CD14-positive monocyte (primary cell): ENCODE measurements around the gene SLC5A4. TPM values are rescaled to one million over a fixed set of nuclear protein-coding genes. Genes with fewer than 3 reads are reported as not detected.
A peak's percentile ranks its signal among the peaks of the same experiment; 100 is the strongest.

ENCODE experiments used
- DNase-seq, 3 donors: peaks; one replicate each; pipeline ENCODE4 v3.0.0-alpha.2; 2011 to 2022
- H2AFZ ChIP-seq: 2 replicates; pipeline ENCODE4 v1.6.0; 2012; ENCODE audit warnings: mild to moderate bottlenecking, low read depth, low read length, inconsistent platforms; ENCODE audit not compliant: insufficient read depth, poor library complexity, severe bottlenecking
- H3K27ac ChIP-seq, 2 donors: 1 replicate in 1 of 2; 2 replicates in 1 of 2; pipeline ENCODE4 v1.5.1; 2012 to 2013; ENCODE audit warnings: low read length in 2 of 2, control low read depth in 1 of 2, inconsistent platforms in 1 of 2, low read depth in 1 of 2, mild to moderate bottlenecking in 1 of 2
- H3K27me3 ChIP-seq, 2 donors: one replicate each; pipeline versions ENCODE4 v1.6.0 to v1.6.1; 2011 to 2013; ENCODE audit warnings: low read length in 2 of 2; ENCODE audit not compliant: control insufficient read depth in 2 of 2, insufficient read depth in 2 of 2
- H3K36me3 ChIP-seq, 2 donors: replicated peaks in 1 of 2; 1 replicate in 1 of 2; 2 replicates in 1 of 2; pipeline versions ENCODE4 v1.5.1 to v1.6.1; 2012 to 2013; ENCODE audit warnings: low read length in 2 of 2, control low read depth in 1 of 2, inconsistent platforms in 1 of 2, mild to moderate bottlenecking in 1 of 2; ENCODE audit not compliant: insufficient read depth in 2 of 2, control insufficient read depth in 1 of 2
- H3K4me1 ChIP-seq, 2 donors: 1 replicate in 1 of 2; 2 replicates in 1 of 2; pipeline versions ENCODE4 v1.5.1 to v1.6.1; 2012 to 2013; ENCODE audit warnings: low read length in 2 of 2, control low read depth in 1 of 2, inconsistent platforms in 1 of 2, mild to moderate bottlenecking in 1 of 2, moderate library complexity in 1 of 2; ENCODE audit not compliant: insufficient read depth in 2 of 2, control insufficient read depth in 1 of 2
- H3K4me2 ChIP-seq: replicated peaks from 2 replicates; pipeline ENCODE3; 2012; ENCODE audit warnings: low read length, moderate library complexity, mild to moderate bottlenecking; ENCODE audit not compliant: poor library complexity, severe bottlenecking; ENCODE audit errors: extremely low read depth
- H3K4me3 ChIP-seq, 3 experiments: fragments of 200-600 bp in 1 of 3; sonication (generic) in 1 of 3; replicated peaks in 1 of 3; 1 replicate in 2 of 3; 2 replicates in 1 of 3; pipeline ENCODE4 v1.5.1; 2011 to 2013; ENCODE audit warnings: low read length in 3 of 3, mild to moderate bottlenecking in 3 of 3, control low read depth in 2 of 3, low read depth in 2 of 3, inconsistent platforms in 1 of 3, moderate library complexity in 1 of 3
- H3K79me2 ChIP-seq: 2 replicates; pipeline ENCODE4 v1.6.0; 2012; ENCODE audit warnings: mild to moderate bottlenecking, control low read depth, inconsistent platforms, low read length, moderate library complexity; ENCODE audit not compliant: insufficient read depth
- H3K9ac ChIP-seq: 2 replicates; pipeline ENCODE4 v1.6.0; 2017; ENCODE audit warnings: low read length, mild to moderate bottlenecking; ENCODE audit not compliant: insufficient read depth, poor library complexity, severe bottlenecking
- H3K9me3 ChIP-seq, 2 donors: replicated peaks in 1 of 2; 1 replicate in 1 of 2; 2 replicates in 1 of 2; pipeline versions ENCODE4 v1.5.1 to v1.6.1; 2012 to 2013; ENCODE audit warnings: low read length in 2 of 2, control low read depth in 1 of 2; ENCODE audit not compliant: control insufficient read depth in 1 of 2, insufficient read depth in 1 of 2
- H4K20me1 ChIP-seq: 2 replicates; pipeline ENCODE4 v1.6.0; 2012; ENCODE audit warnings: mild to moderate bottlenecking, low read length, control low read depth, moderate library complexity; ENCODE audit not compliant: insufficient read depth
- H3K27ac Mint-ChIP-seq, 7 donors: one replicate each; pipeline ENCODE4 v1.8.0; 2020; ENCODE audit warnings: mild to moderate bottlenecking in 7 of 7, mixed read lengths in 7 of 7, moderate library complexity in 6 of 7, inconsistent platforms in 2 of 7
- H3K27me3 Mint-ChIP-seq, 3 donors: one replicate each; pipeline ENCODE4 v1.8.0; 2021 to 2022; ENCODE audit warnings: low read depth in 3 of 3, mild to moderate bottlenecking in 3 of 3, mixed read lengths in 3 of 3, moderate library complexity in 3 of 3, inconsistent platforms in 1 of 3
- H3K36me3 Mint-ChIP-seq, 2 donors: one replicate each; pipeline ENCODE4 v1.8.0; 2020; ENCODE audit warnings: mixed read lengths in 2 of 2, inconsistent platforms in 1 of 2, mild to moderate bottlenecking in 1 of 2
- H3K4me1 Mint-ChIP-seq: one replicate; pipeline ENCODE4 v1.8.0; 2020; ENCODE audit warnings: mild to moderate bottlenecking, mixed read lengths
- H3K4me3 Mint-ChIP-seq, 2 donors: one replicate each; pipeline ENCODE4 v1.8.0; 2020; ENCODE audit warnings: mild to moderate bottlenecking in 2 of 2, mixed read lengths in 2 of 2, moderate library complexity in 1 of 2
- H3K9me3 Mint-ChIP-seq, 7 donors: one replicate each; pipeline ENCODE4 v1.8.0; 2020 to 2022; ENCODE audit warnings: mixed read lengths in 7 of 7, mild to moderate bottlenecking in 6 of 7, moderate library complexity in 6 of 7, inconsistent platforms in 2 of 7
- WGBS: methylation state at CpG from one replicate; pipeline ENCODE4 v1.1.5; 2013; ENCODE audit warnings: missing lambda C conversion rate; ENCODE audit not compliant: insufficient coverage; 5-methylcytosine and 5-hydroxymethylcytosine counted together
- intact Hi-C, 2 donors: fragments of 100-400 bp; cut with micrococcal nuclease; formaldehyde crosslinking; loops; one replicate each; pipeline versions ENCODE4 v1.15.0 to v1.15.1; 2023
- polyA plus RNA-seq, 3 donors: library from polyadenylated mRNA; depleted of rRNA in 1 of 3; unstranded in 2 of 3; stranded (reverse) in 1 of 3; fragments of 300-500 nt in 2 of 3; fragments of >200 nt in 1 of 3; fragmentation: Illumina TruSeq in 2 of 3; gene quantifications; 1 replicate in 2 of 3; 2 replicates in 1 of 3; pipeline ENCODE4 v1.2.3, GENCODE V29; 2012 to 2021
- TF ChIP-seq, protein P1 (sequence below): fragments of 200-600 bp; IDR thresholded peaks from one replicate; pipeline ENCODE4 v1.8.0; 2022; ENCODE audit warnings: antibody characterized with exemption, mild to moderate bottlenecking

SLC5A4 gene
- polyA plus RNA-seq, 3 donors = not detected

DNA sequence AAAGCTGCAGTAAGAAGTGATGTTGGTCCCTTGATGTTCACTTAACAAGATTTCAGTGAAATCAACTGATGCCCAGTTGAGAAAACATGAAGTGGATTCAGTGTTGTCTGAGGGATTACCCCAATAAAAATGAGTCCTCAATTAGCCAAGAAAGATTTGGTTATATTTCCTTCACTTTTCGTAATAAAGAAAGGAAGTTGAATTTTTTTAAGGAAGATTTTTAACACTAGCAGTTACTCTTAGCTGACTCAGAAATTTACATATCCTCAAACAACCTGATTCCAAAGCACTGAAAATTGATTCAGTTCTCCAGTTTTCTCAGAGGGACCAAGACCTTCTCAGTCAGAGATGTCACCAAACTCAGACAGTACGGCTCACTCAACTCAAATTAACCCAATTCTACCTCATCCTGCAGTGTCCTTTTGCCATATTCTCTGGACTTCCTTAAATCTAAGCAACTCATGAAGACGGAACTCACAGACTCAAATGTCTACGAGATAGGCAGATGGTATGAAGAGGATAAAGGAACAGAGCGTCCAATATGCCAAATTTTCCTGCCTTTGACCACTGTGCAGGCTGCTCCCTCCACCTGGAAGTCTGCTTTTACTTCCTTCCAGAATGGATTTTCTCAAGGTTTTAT lies 22.8 kb downstream of the SLC5A4 start:
- Histone ChIP-seq H3K27ac (peak overlapping the region; percentile 50 to 68), H3K36me3 (no peaks in the 10 kb centered on the region), H4K20me1 (no peaks in the 10 kb centered on the region), H3K9me3 (no peaks in the 10 kb centered on the region), H3K4me1 (peaks cover 20 to 29% of the 10 kb centered on the region in 2 donors), H3K27me3 (peaks cover 0 to 6% of the 10 kb centered on the region in 2 donors), H3K9ac (no peak overlapping the region), H3K79me2 (no peaks in the 10 kb centered on the region), H3K4me2 (peak overlapping the region; percentile 57), H2AFZ (peak overlapping the region; percentile 56), H3K4me3 (peak overlapping the region in 2 of 3 experiments; percentile 10 to 52)
- 29% methylated on average over 1 of the region's 5 CpGs for WGBS
- TF ChIP-seq, protein P1, sequence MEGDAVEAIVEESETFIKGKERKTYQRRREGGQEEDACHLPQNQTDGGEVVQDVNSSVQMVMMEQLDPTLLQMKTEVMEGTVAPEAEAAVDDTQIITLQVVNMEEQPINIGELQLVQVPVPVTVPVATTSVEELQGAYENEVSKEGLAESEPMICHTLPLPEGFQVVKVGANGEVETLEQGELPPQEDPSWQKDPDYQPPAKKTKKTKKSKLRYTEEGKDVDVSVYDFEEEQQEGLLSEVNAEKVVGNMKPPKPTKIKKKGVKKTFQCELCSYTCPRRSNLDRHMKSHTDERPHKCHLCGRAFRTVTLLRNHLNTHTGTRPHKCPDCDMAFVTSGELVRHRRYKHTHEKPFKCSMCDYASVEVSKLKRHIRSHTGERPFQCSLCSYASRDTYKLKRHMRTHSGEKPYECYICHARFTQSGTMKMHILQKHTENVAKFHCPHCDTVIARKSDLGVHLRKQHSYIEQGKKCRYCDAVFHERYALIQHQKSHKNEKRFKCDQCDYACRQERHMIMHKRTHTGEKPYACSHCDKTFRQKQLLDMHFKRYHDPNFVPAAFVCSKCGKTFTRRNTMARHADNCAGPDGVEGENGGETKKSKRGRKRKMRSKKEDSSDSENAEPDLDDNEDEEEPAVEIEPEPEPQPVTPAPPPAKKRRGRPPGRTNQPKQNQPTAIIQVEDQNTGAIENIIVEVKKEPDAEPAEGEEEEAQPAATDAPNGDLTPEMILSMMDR = no peak
- Mint-ChIP-seq H3K36me3 (peaks cover 0 to 2% of the 10 kb centered on the region in 2 donors), H3K9me3 (peaks cover 0 to 7% (median 4%) of the 10 kb centered on the region in 7 donors), H3K4me1 (peaks cover 29% of the 10 kb centered on the region), H3K27me3 (peaks cover 11 to 15% (median 14%) of the 10 kb centered on the region in 3 donors), H3K4me3 (peak overlapping the region; percentile 7 to 81), H3K27ac (peak overlapping the region; percentile 74 to 89 (median 85))
- DNase-seq = peak; percentile 22 to 48 (median 47)
- intact Hi-C loops = no loop called here

DNA sequence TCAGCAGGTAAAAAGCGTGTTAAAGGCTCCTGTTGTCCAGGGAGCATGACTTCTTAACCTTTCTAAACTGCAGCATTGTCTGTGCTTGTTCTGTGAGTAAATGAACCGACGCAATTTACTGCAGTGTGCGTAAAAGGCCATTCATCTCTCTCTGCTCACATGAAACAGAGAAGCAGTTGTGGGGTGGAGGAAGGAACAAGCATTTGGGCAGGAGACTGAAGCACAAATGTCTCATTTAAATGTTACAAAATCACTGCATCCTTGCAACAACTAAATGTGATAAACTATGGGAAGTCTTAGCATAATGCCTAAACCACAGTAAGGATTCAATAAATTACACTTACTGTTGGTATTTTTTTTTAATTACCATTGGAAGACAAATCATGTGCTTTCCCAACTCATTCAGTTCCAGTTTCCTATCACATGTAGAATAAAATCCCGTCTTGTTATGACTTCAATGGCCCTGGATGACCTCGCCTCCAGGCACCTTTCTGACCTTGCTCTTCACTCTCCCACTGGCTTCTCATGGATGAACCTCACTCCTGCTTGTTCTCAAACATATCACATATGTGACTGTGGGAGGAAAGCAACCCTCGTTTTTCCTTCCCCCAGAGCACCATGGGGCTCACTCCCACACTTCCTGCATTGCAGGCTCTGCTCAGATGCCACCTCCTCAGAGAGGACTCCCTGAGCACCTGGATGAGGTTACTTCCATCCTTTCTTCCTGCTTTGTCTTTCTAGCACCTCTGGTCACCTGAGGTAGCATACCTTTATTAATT lies 28.6 kb downstream of the SLC5A4 start:
- TF ChIP-seq, protein P1 = no peak
- H3K27me3 ChIP-seq = no peaks in the 10 kb centered on the region
- H3K9ac ChIP-seq = no peak overlapping the region
- H3K4me1 ChIP-seq = peaks cover 26 to 33% of the 10 kb centered on the region in 2 donors
- H3K36me3 Mint-ChIP-seq = peaks cover 0 to 2% of the 10 kb centered on the region in 2 donors
- H3K79me2 ChIP-seq = no peaks in the 10 kb centered on the region
- H3K9me3 ChIP-seq = no peaks in the 10 kb centered on the region
- H3K36me3 ChIP-seq = no peaks in the 10 kb centered on the region
- H4K20me1 ChIP-seq = no peaks in the 10 kb centered on the region
- peak overlapping the region in 1 of 2 donors; percentile 54 for H3K4me3 Mint-ChIP-seq
- DNase-seq = peak; percentile 41 to 50 (median 47)
- peak overlapping the region; percentile 39 to 62 for H3K27ac ChIP-seq
- intact Hi-C loops = no loop called here
- H3K9me3 Mint-ChIP-seq = peaks cover 0 to 7% (median 4%) of the 10 kb centered on the region in 7 donors
- 88% methylated on average over 1 of the region's 7 CpGs for WGBS
- peaks cover 0 to 4% (median 3%) of the 10 kb centered on the region in 3 donors for H3K27me3 Mint-ChIP-seq
- H2AFZ ChIP-seq = no peak overlapping the region
- peaks cover 32% of the 10 kb centered on the region for H3K4me1 Mint-ChIP-seq
- peak overlapping the region; percentile 55 to 94 (median 81) for H3K27ac Mint-ChIP-seq
- H3K4me2 ChIP-seq = peak overlapping the region; percentile 42
- H3K4me3 ChIP-seq = peak overlapping the region in 1 of 3 experiments; percentile 24
